Duodenal mucosa (tissue), 2 donors: ENCODE data around the gene GARRE1.
"Not testable (repeated sequence)": the region's sequence is repeated elsewhere in the genome, so short reads cannot be mapped to it uniquely, and the experiment has no call there.

Source experiments
- H3K27ac ChIP-seq: one replicate; pipeline ENCODE4 v1.7.0; 2013; ENCODE audit warnings: low read depth, low read length
- H3K27me3 ChIP-seq, 2 donors: one replicate each; pipeline ENCODE4 v1.7.0; 2013; ENCODE audit warnings: low read length in 2 of 2, control low read depth in 1 of 2; ENCODE audit not compliant: insufficient read depth in 2 of 2, control insufficient read depth in 1 of 2
- H3K36me3 ChIP-seq, 2 donors: one replicate each; pipeline ENCODE4 v1.7.0; 2013; ENCODE audit warnings: low read length in 2 of 2, control low read depth in 1 of 2; ENCODE audit not compliant: insufficient read depth in 2 of 2, control insufficient read depth in 1 of 2
- H3K4me1 ChIP-seq, 2 donors: one replicate each; pipeline ENCODE4 v1.7.0; 2013; ENCODE audit warnings: low read length in 2 of 2, control low read depth in 1 of 2; ENCODE audit not compliant: insufficient read depth in 2 of 2, control insufficient read depth in 1 of 2
- H3K4me3 ChIP-seq, 2 donors: one replicate each; pipeline ENCODE4 v1.7.0; 2013; ENCODE audit warnings: low read length in 2 of 2, low read depth in 1 of 2
- H3K9ac ChIP-seq, 2 donors: one replicate each; pipeline ENCODE4 v1.7.0; 2013; ENCODE audit warnings: low read length in 2 of 2, low read depth in 1 of 2
- H3K9me3 ChIP-seq, 2 donors: one replicate each; pipeline ENCODE4 v1.7.0; 2013; ENCODE audit warnings: low read length in 2 of 2, control low read depth in 1 of 2; ENCODE audit not compliant: control insufficient read depth in 1 of 2

The GARRE1 gene

GRCh38 chr19:34274284-34274826 lies 20.0 kb downstream of the GARRE1 start:
- no peaks in the 10 kb centered on the region for H3K9me3 ChIP-seq
- H3K4me3 ChIP-seq = no peak overlapping the region
- no peak overlapping the region for H3K27ac ChIP-seq
- H3K27me3 ChIP-seq = no peaks in the 10 kb centered on the region
- H3K9ac ChIP-seq = no peak overlapping the region
- peaks cover 6 to 20% of the 10 kb centered on the region in 2 donors for H3K4me1 ChIP-seq
- no peaks in the 10 kb centered on the region for H3K36me3 ChIP-seq

GRCh38 chr19:34274827-34275625 lies 20.7 kb downstream of the GARRE1 start:
- Histone ChIP-seq H3K27ac (no peak overlapping the region), H3K27me3 (no peaks in the 10 kb centered on the region), H3K9me3 (no peaks in the 10 kb centered on the region), H3K4me1 (peaks cover 5 to 13% of the 10 kb centered on the region in 2 donors), H3K36me3 (no peaks in the 10 kb centered on the region), H3K4me3 (no peak overlapping the region), H3K9ac (no peak overlapping the region)

DNA sequence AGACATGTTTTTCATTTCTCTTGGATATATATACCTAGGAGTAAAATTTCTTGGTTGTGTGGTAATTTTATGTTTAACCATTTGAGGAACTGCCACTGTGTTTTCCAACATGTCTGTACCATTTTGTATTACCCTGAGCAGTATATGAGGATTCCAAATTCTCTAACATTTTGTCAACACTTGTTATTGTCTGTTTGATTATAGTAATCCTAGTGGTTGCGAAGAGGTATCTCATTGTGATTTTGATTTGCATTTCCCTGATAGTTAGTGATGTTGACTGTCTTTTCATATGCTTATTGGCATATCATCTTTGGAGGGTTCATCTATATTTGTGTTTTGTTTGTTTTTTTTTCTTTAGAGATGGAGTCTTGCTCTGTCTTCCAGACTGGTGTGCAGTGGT lies 21.4 kb downstream of the GARRE1 start:
- Histone ChIP-seq H3K4me1 (peaks cover 0 to 8% of the 10 kb centered on the region in 2 donors), H3K9ac (no peak overlapping the region), H3K36me3 (no peaks in the 10 kb centered on the region), H3K4me3 (no peak overlapping the region), H3K9me3 (no peaks in the 10 kb centered on the region), H3K27me3 (no peaks in the 10 kb centered on the region), H3K27ac (no peak overlapping the region)

DNA sequence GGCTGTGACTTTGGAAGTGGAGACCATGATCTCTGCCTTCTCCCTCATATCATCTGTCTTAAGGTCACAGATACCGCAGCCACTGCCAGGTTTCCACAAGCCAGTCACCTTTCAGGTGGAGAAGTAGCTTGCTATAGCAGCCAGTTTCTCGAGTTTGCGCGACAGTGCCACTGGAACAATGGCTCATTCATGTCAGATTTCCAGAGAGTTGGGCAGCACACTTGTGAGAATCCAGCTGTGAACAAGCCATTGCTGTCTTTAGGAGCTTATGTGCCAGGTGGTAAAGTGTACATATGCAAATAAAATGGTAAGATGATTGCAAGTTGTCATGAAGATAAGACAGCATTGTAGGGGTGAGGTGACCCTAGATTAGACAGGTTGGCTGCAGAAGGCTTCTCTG lies 22.3 kb downstream of the GARRE1 start:
- Histone ChIP-seq H3K4me3 (no peak overlapping the region), H3K36me3 (peaks cover 0 to 3% of the 10 kb centered on the region in 2 donors), H3K9me3 (no peaks in the 10 kb centered on the region), H3K9ac (no peak overlapping the region), H3K27ac (no peak overlapping the region), H3K4me1 (peaks cover 0 to 8% of the 10 kb centered on the region in 2 donors), H3K27me3 (no peaks in the 10 kb centered on the region)

DNA sequence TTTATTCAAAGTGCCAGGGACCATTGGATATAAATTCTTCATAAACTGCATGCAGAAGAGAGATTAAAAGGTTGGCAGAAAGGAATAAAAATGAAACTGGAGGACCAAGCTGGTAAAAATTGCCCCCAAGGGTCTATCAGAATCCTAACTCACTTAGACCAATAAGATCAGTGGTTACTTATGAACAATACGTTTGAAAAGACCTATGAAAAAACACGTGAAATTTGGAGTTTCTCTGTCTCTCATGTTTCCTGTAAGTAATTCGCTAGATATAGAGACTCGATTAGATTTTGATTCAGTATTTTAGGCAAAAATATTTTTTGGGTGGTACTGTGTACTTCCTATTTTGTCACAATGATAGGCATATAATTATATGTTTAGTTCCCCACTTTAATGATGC lies 22.9 kb downstream of the GARRE1 start:
- Histone ChIP-seq H3K9me3 (no peaks in the 10 kb centered on the region), H3K27ac (no peak overlapping the region), H3K27me3 (no peaks in the 10 kb centered on the region), H3K36me3 (peaks cover 0 to 3% of the 10 kb centered on the region in 2 donors), H3K4me1 (peaks cover 0 to 8% of the 10 kb centered on the region in 2 donors), H3K4me3 (no peak overlapping the region), H3K9ac (no peak overlapping the region)

DNA sequence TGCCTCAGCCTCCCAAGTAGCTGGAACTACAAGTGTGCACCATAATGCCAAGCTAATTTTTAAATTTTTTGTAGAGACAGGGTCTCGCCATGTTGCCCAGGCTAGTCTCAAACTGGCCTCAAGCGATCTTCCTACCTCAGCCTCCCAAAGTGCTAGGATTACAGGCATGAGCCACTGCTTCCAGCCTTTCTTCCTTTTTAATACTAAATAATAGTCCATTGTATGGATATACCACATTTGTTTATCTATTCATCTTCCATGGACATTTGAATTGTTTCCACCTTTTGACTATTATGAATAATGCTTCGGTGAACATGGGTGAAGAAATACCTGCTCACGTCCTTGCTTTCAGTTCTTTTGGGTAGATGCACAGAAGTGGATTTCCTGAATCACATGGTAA lies 24.4 kb downstream of the GARRE1 start:
- Histone ChIP-seq H3K9me3 (no peaks in the 10 kb centered on the region), H3K27me3 (no peaks in the 10 kb centered on the region), H3K4me3 (no peak overlapping the region), H3K36me3 (peaks cover 0 to 3% of the 10 kb centered on the region in 2 donors), H3K27ac (no peak overlapping the region), H3K9ac (no peak overlapping the region), H3K4me1 (peaks cover 0 to 8% of the 10 kb centered on the region in 2 donors)

DNA sequence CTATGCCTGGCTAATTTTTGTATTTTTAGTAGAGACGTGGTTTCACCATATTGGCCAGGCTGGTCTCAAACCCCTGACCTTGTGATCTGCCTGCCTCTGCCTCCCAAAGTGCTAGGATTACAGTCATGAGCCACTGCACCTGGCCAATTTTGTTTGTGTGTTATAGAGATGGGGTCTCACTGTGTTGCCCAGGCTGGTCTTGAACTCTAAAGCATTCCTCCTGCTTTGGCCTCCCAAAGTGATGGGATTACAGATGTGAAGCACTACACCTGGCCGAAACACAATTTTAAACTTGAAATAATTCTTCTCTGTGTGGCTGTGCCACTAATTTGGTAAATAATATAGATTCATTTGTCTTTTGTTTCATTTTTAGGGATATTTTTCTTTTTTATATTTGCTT lies 27.1 kb downstream of the GARRE1 start:
- not testable (repeated sequence) for H3K9ac ChIP-seq, H3K4me1 ChIP-seq, H3K36me3 ChIP-seq, H3K27me3 ChIP-seq, H3K9me3 ChIP-seq, H3K4me3 ChIP-seq, H3K27ac ChIP-seq

GRCh38 chr19:34282611-34283519 lies 28.5 kb downstream of the GARRE1 start:
- H3K9me3 ChIP-seq = peaks cover 0 to 4% of the 10 kb centered on the region in 2 donors
- no peak overlapping the region for H3K4me3 ChIP-seq
- H3K36me3 ChIP-seq = peaks cover 0 to 8% of the 10 kb centered on the region in 2 donors
- H3K4me1 ChIP-seq = no peaks in the 10 kb centered on the region
- no peak overlapping the region for H3K9ac ChIP-seq
- no peak overlapping the region for H3K27ac ChIP-seq
- H3K27me3 ChIP-seq = no peaks in the 10 kb centered on the region

- Histone ChIP-seq H3K4me1 (no peaks in the 10 kb centered on the region), H3K4me3 (no peak overlapping the region), H3K9me3 (peaks cover 0 to 4% of the 10 kb centered on the region in 2 donors), H3K36me3 (peaks cover 0 to 9% of the 10 kb centered on the region in 2 donors), H3K9ac (no peak overlapping the region), H3K27me3 (no peaks in the 10 kb centered on the region), H3K27ac (no peak overlapping the region)
Observed at GRCh38 chr19:34284505-34284904, 30.2 kb downstream of the GARRE1 start.

GRCh38 chr19:34287662-34288140 lies 33.3 kb downstream of the GARRE1 start:
- peaks cover 0 to 6% of the 10 kb centered on the region in 2 donors for H3K36me3 ChIP-seq
- no peak overlapping the region for H3K27ac ChIP-seq
- no peaks in the 10 kb centered on the region for H3K27me3 ChIP-seq
- H3K4me1 ChIP-seq = no peaks in the 10 kb centered on the region
- no peak overlapping the region for H3K4me3 ChIP-seq
- H3K9me3 ChIP-seq = peaks cover 0 to 4% of the 10 kb centered on the region in 2 donors
- no peak overlapping the region for H3K9ac ChIP-seq
